G401.6 (cell line): ENCODE results near the gene TCEAL4.

Experiments used
- FAIRE-seq: peaks from 2 replicates; lab custom pipeline; 2012; peaks lifted over from hg19 to GRCh38; lab: Jason Lieb, UNC

The TCEAL4 gene

GRCh38 chrX:103585411-103586313, at the start of gene TCEAL4:
TSS of gene TCEAL4 (plus strand) at chrX:103585515. CDS start at chrX:103586676, 1,161 bp downstream.
- no peak for FAIRE-seq

- no peak for FAIRE-seq
These were observed 49.2 kb upstream of the TCEAL4 start for GRCh38 chrX:103536071-103536470.

GRCh38 chrX:103536732-103537131, 48.6 kb upstream of the TCEAL4 start:
- FAIRE-seq, result no peak

- no peak for FAIRE-seq
These were observed 47.4 kb upstream of the TCEAL4 start for GRCh38 chrX:103537871-103538387.

- no peak for FAIRE-seq
These were observed 46.6 kb upstream of the TCEAL4 start for GRCh38 chrX:103538728-103539127.

- FAIRE-seq, result no peak
These were observed 45.6 kb upstream of the TCEAL4 start for GRCh38 chrX:103539695-103540094.

GRCh38 chrX:103540145-103540544, 45.2 kb upstream of the TCEAL4 start:
- FAIRE-seq, result no peak

GRCh38 chrX:103549916-103550315, 35.4 kb upstream of the TCEAL4 start:
- FAIRE-seq, result no peak

- FAIRE-seq, result no peak
These were observed 34.8 kb upstream of the TCEAL4 start for GRCh38 chrX:103550415-103551051.

GRCh38 chrX:103552236-103552635, 33.1 kb upstream of the TCEAL4 start:
- no peak for FAIRE-seq

- FAIRE-seq, result no peak
These were observed 30.5 kb upstream of the TCEAL4 start for GRCh38 chrX:103554687-103555424.

GRCh38 chrX:103556963-103557612, 28.2 kb upstream of the TCEAL4 start:
- no peak for FAIRE-seq

GRCh38 chrX:103560256-103560655, 25.1 kb upstream of the TCEAL4 start:
- no peak for FAIRE-seq

- FAIRE-seq, result no peak
These were observed 22.5 kb upstream of the TCEAL4 start for GRCh38 chrX:103562801-103563200.

GRCh38 chrX:103565197-103565596, 20.1 kb upstream of the TCEAL4 start:
- no peak for FAIRE-seq

GRCh38 chrX:103565752-103566151, 19.6 kb upstream of the TCEAL4 start:
- no peak for FAIRE-seq

- FAIRE-seq, result no peak
These were observed 14.2 kb upstream of the TCEAL4 start for GRCh38 chrX:103571121-103571520.

GRCh38 chrX:103571726-103572125, 13.6 kb upstream of the TCEAL4 start:
- FAIRE-seq, result no peak

- FAIRE-seq, result no peak
These were observed 12.1 kb upstream of the TCEAL4 start for GRCh38 chrX:103573202-103573601.

GRCh38 chrX:103584596-103584995, 719 bp upstream of the TCEAL4 start:
- no peak for FAIRE-seq

- FAIRE-seq, result no peak
These were observed 965 bp downstream of the TCEAL4 start for GRCh38 chrX:103586314-103586646.

- no peak for FAIRE-seq
These were observed 1.3 kb downstream of the TCEAL4 start for GRCh38 chrX:103586659-103587058.
